PC-9 (cell line): ENCODE measurements around the gene IKZF5.

ENCODE experiments used
- CTCF ChIP-seq: fragments of 200-600 bp; sonication (generic); conservative IDR thresholded peaks from 2 replicates; pipeline ENCODE4 v1.6.1; 2017; ENCODE audit warnings: mixed run types, antibody characterized with exemption, mild to moderate bottlenecking, moderate library complexity
- EZH2 ChIP-seq: fragments of 200-600 bp; sonication (generic); IDR thresholded peaks from 2 replicates; pipeline ENCODE4 v1.8.0; 2017; ENCODE audit warnings: antibody characterized with exemption, low read depth

- TF ChIP-seq CTCF = no peak
- TF ChIP-seq EZH2 = no peak
Observed at GRCh38 chr10:122988501-122988900, 20.1 kb downstream of the IKZF5 start.
